ENCODE measurements around the gene TIMP2.
A peak's percentile ranks its signal among the peaks of the same experiment; 100 is the strongest.

The TIMP2 gene

GRCh38 chr17:78925234-78925633 is at the start of gene TIMP2:
Gene TIMP2, minus strand, starts transcription at chr17:78925387. Its CDS starts 299 bp downstream, at chr17:78925088.
- peak within 1 kb of the TSS; percentile 84 for H3K4me3 ChIP-seq (replicated peaks; ENCODE audit: low read depth, low read length)

GRCh38 chr17:78973792-78974520 is 48.8 kb upstream of the TIMP2 start:
- no peak for DNase-seq (ENCODE audit: low read depth)
- TF ChIP-seq, protein P1, sequence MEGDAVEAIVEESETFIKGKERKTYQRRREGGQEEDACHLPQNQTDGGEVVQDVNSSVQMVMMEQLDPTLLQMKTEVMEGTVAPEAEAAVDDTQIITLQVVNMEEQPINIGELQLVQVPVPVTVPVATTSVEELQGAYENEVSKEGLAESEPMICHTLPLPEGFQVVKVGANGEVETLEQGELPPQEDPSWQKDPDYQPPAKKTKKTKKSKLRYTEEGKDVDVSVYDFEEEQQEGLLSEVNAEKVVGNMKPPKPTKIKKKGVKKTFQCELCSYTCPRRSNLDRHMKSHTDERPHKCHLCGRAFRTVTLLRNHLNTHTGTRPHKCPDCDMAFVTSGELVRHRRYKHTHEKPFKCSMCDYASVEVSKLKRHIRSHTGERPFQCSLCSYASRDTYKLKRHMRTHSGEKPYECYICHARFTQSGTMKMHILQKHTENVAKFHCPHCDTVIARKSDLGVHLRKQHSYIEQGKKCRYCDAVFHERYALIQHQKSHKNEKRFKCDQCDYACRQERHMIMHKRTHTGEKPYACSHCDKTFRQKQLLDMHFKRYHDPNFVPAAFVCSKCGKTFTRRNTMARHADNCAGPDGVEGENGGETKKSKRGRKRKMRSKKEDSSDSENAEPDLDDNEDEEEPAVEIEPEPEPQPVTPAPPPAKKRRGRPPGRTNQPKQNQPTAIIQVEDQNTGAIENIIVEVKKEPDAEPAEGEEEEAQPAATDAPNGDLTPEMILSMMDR (IDR thresholded peaks at IDR 0.05; ENCODE audit: low read length, missing control alignments) = no peak
- no peak overlapping the region for H3K4me3 ChIP-seq (replicated peaks; ENCODE audit: low read depth, low read length)

More at GRCh38 chr17:78925234-78925633, at the start of gene TIMP2:
- DNase-seq (ENCODE audit: low read depth) = peak; percentile 89
- TF ChIP-seq, protein P1 (IDR thresholded peaks at IDR 0.05; ENCODE audit: low read length, missing control alignments) = no peak

DNA sequence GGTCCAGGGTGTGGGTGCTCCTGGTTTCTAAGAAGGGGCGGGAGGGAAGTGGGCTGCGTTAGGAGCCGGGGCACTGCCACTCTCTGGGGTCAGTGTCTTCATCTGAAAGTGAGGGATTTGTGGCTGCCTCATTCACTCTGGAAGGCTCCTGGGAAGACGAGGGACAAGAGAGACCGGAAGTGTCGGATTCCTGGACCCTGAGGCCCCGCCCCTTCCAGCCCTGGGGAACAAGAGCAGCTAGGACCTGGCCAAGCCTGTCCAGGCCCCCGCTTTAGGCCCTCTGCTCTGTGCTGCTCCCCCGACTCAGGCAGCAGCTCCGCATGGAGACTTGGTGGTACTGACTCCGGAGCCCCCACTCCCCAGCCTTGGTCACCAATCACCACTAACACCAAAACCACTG is 48.0 kb upstream of the TIMP2 start:
- TF ChIP-seq, protein P1 (IDR thresholded peaks at IDR 0.05; ENCODE audit: low read length, missing control alignments) = no peak
- no peak overlapping the region for H3K4me3 ChIP-seq (replicated peaks; ENCODE audit: low read depth, low read length)
- no peak for DNase-seq (ENCODE audit: low read depth)

- TF ChIP-seq, protein P1 (IDR thresholded peaks at IDR 0.05; ENCODE audit: low read length, missing control alignments) = no peak
- no peak for DNase-seq (ENCODE audit: low read depth)
- H3K4me3 ChIP-seq (replicated peaks; ENCODE audit: low read depth, low read length) = no peak overlapping the region
Measured at GRCh38 chr17:78972507-78973105, 47.4 kb upstream of the TIMP2 start.

GRCh38 chr17:78971756-78972506 is 46.7 kb upstream of the TIMP2 start:
- no peak overlapping the region for H3K4me3 ChIP-seq (replicated peaks; ENCODE audit: low read depth, low read length)
- TF ChIP-seq, protein P1 (IDR thresholded peaks at IDR 0.05; ENCODE audit: low read length, missing control alignments) = no peak
- DNase-seq (ENCODE audit: low read depth) = no peak

GRCh38 chr17:78970834-78971755 is 45.9 kb upstream of the TIMP2 start:
- H3K4me3 ChIP-seq (replicated peaks; ENCODE audit: low read depth, low read length) = no peak overlapping the region
- TF ChIP-seq, protein P1 (IDR thresholded peaks at IDR 0.05; ENCODE audit: low read length, missing control alignments) = peak; percentile 89
- peak; percentile 80 for DNase-seq (ENCODE audit: low read depth)

Measured in fibroblast of pulmonary artery (primary cell).